ENCODE data around the gene ARL4D.
A peak's percentile ranks its signal among the peaks of the same experiment; 100 is the strongest.

The ARL4D gene

GRCh38 chr17:43445009-43445589 lies 46.3 kb downstream of the ARL4D start:
- DNase-seq (ENCODE audit: low spot score) (no peak), ATAC-seq (ENCODE audit: low read depth) (no peak)
- H3K27ac ChIP-seq (ENCODE audit: poor library complexity, severe bottlenecking) = peak overlapping the region; percentile 97
- no peaks in the 10 kb centered on the region for H3K9me3 ChIP-seq (ENCODE audit: severe bottlenecking)
- H3K36me3 ChIP-seq (ENCODE audit: low read depth) = no peaks in the 10 kb centered on the region
- peaks cover 38% of the 10 kb centered on the region for H3K4me1 ChIP-seq (ENCODE audit: insufficient read depth, poor library complexity, severe bottlenecking)
- TF ChIP-seq CTCF (IDR thresholded peaks at IDR 0.05; ENCODE audit: poor library complexity, severe bottlenecking) = no peak
- H3K4me3 ChIP-seq (ENCODE audit: severe bottlenecking) = no peak overlapping the region
- H3K27me3 ChIP-seq (ENCODE audit: insufficient read depth, poor library complexity, severe bottlenecking) = no peaks in the 10 kb centered on the region

- peak overlapping the region; percentile 18 for H3K27ac ChIP-seq (ENCODE audit: poor library complexity, severe bottlenecking)
- no peak for DNase-seq (ENCODE audit: low spot score)
- TF ChIP-seq CTCF (IDR thresholded peaks at IDR 0.05; ENCODE audit: poor library complexity, severe bottlenecking) = no peak
- peaks cover 38% of the 10 kb centered on the region for H3K4me1 ChIP-seq (ENCODE audit: insufficient read depth, poor library complexity, severe bottlenecking)
- ATAC-seq (ENCODE audit: low read depth) = no peak
- no peaks in the 10 kb centered on the region for H3K27me3 ChIP-seq (ENCODE audit: insufficient read depth, poor library complexity, severe bottlenecking)
- no peak overlapping the region for H3K4me3 ChIP-seq (ENCODE audit: severe bottlenecking)
- H3K9me3 ChIP-seq (ENCODE audit: severe bottlenecking) = no peaks in the 10 kb centered on the region
- H3K36me3 ChIP-seq (ENCODE audit: low read depth) = no peaks in the 10 kb centered on the region
Observed at GRCh38 chr17:43446773-43447172, 48.0 kb downstream of the ARL4D start.

- H3K9me3 ChIP-seq (ENCODE audit: severe bottlenecking) = no peaks in the 10 kb centered on the region
- DNase-seq (ENCODE audit: low spot score) (no peak), ATAC-seq (ENCODE audit: low read depth) (no peak)
- H3K4me1 ChIP-seq (ENCODE audit: insufficient read depth, poor library complexity, severe bottlenecking) = peaks cover 28% of the 10 kb centered on the region
- TF ChIP-seq CTCF (IDR thresholded peaks at IDR 0.05; ENCODE audit: poor library complexity, severe bottlenecking) = no peak
- H3K27me3 ChIP-seq (ENCODE audit: insufficient read depth, poor library complexity, severe bottlenecking) = no peaks in the 10 kb centered on the region
- no peak overlapping the region for H3K4me3 ChIP-seq (ENCODE audit: severe bottlenecking)
- H3K27ac ChIP-seq (ENCODE audit: poor library complexity, severe bottlenecking) = peak overlapping the region; percentile 54
- H3K36me3 ChIP-seq (ENCODE audit: low read depth) = no peaks in the 10 kb centered on the region
Observed at GRCh38 chr17:43448720-43449469, 50.1 kb downstream of the ARL4D start.

- Histone ChIP-seq H3K27me3 (ENCODE audit: insufficient read depth, poor library complexity, severe bottlenecking) (no peaks in the 10 kb centered on the region), H3K27ac (ENCODE audit: poor library complexity, severe bottlenecking) (peak overlapping the region; percentile 54), H3K4me3 (ENCODE audit: severe bottlenecking) (no peak overlapping the region), H3K36me3 (ENCODE audit: low read depth) (no peaks in the 10 kb centered on the region), H3K4me1 (ENCODE audit: insufficient read depth, poor library complexity, severe bottlenecking) (peaks cover 21% of the 10 kb centered on the region), H3K9me3 (ENCODE audit: severe bottlenecking) (no peaks in the 10 kb centered on the region)
- DNase-seq (ENCODE audit: low spot score) = no peak
- no peak for TF ChIP-seq CTCF (IDR thresholded peaks at IDR 0.05; ENCODE audit: poor library complexity, severe bottlenecking)
- ATAC-seq (ENCODE audit: low read depth) = peak; percentile 62
Observed at GRCh38 chr17:43449470-43450248, 50.9 kb downstream of the ARL4D start.

Data from RWPE2 (cell line).